ENCODE data around the gene PCDH9.

The PCDH9 gene

GRCh38 chr13:67229481-67230403 lies at the start of gene PCDH9:
TSS of gene PCDH9 (minus strand) at chr13:67230336. CDS start at chr13:67228440, 1,896 bp downstream.
- in situ Hi-C loops (cut with MboI; ENCODE audit: low sequenced_read_pairs), result no loop called here

- in situ Hi-C loops (cut with MboI; ENCODE audit: low sequenced_read_pairs), result no loop called here
These were observed 48.1 kb upstream of the PCDH9 start for GRCh38 chr13:67278235-67278634.

- in situ Hi-C loops (cut with MboI; ENCODE audit: low sequenced_read_pairs), result no loop called here
These were observed 47.4 kb upstream of the PCDH9 start for GRCh38 chr13:67277581-67277980.

- in situ Hi-C loops (cut with MboI; ENCODE audit: low sequenced_read_pairs), result no loop called here
These were observed 45.3 kb upstream of the PCDH9 start for GRCh38 chr13:67275351-67275960.

GRCh38 chr13:67273001-67273400 lies 42.9 kb upstream of the PCDH9 start:
- in situ Hi-C loops (cut with MboI; ENCODE audit: low sequenced_read_pairs), result no loop called here

- in situ Hi-C loops (cut with MboI; ENCODE audit: low sequenced_read_pairs), result no loop called here
These were observed 37.0 kb upstream of the PCDH9 start for GRCh38 chr13:67267136-67267535.

GRCh38 chr13:67259208-67259607 lies 29.1 kb upstream of the PCDH9 start:
- in situ Hi-C loops (cut with MboI; ENCODE audit: low sequenced_read_pairs), result no loop called here

- in situ Hi-C loops (cut with MboI; ENCODE audit: low sequenced_read_pairs), result no loop called here
These were observed 28.3 kb upstream of the PCDH9 start for GRCh38 chr13:67258482-67258881.

- in situ Hi-C loops (cut with MboI; ENCODE audit: low sequenced_read_pairs), result no loop called here
These were observed 8.7 kb upstream of the PCDH9 start for GRCh38 chr13:67238861-67239260.

GRCh38 chr13:67238277-67238859 lies 8.2 kb upstream of the PCDH9 start:
- in situ Hi-C loops (cut with MboI; ENCODE audit: low sequenced_read_pairs), result no loop called here

GRCh38 chr13:67235265-67235664 lies 5.1 kb upstream of the PCDH9 start:
- in situ Hi-C loops (cut with MboI; ENCODE audit: low sequenced_read_pairs), result no loop called here

- in situ Hi-C loops (cut with MboI; ENCODE audit: low sequenced_read_pairs), result no loop called here
These were observed 2.2 kb upstream of the PCDH9 start for GRCh38 chr13:67232384-67232783.

- in situ Hi-C loops (cut with MboI; ENCODE audit: low sequenced_read_pairs), result no loop called here
These were observed 1.3 kb upstream of the PCDH9 start for GRCh38 chr13:67231289-67232000.

- in situ Hi-C loops (cut with MboI; ENCODE audit: low sequenced_read_pairs), result no loop called here
These were observed 510 bp upstream of the PCDH9 start for GRCh38 chr13:67230404-67231288.

- in situ Hi-C loops (cut with MboI; ENCODE audit: low sequenced_read_pairs), result no loop called here
These were observed 1.2 kb downstream of the PCDH9 start for GRCh38 chr13:67228916-67229315.

- in situ Hi-C loops (cut with MboI; ENCODE audit: low sequenced_read_pairs), result no loop called here
These were observed 2.1 kb downstream of the PCDH9 start for GRCh38 chr13:67228031-67228430.

GRCh38 chr13:67227131-67227983 lies 2.8 kb downstream of the PCDH9 start:
- in situ Hi-C loops (cut with MboI; ENCODE audit: low sequenced_read_pairs), result no loop called here

GRCh38 chr13:67226696-67227095 lies 3.4 kb downstream of the PCDH9 start:
- in situ Hi-C loops (cut with MboI; ENCODE audit: low sequenced_read_pairs), result no loop called here
